ENCODE measurements around the gene CNKSR2. TPM values are rescaled to one million over a fixed set of nuclear protein-coding genes. Genes with fewer than 3 reads are reported as not detected.
"Not testable (repeated sequence)": the region's sequence is repeated elsewhere in the genome, so short reads cannot be mapped to it uniquely, and the experiment has no call there.

Gene CNKSR2
- total and polyA plus RNA-seq, 9 donors = 0.35 to 20.6 (median 2.3) TPM

GRCh38 chrX:21481761-21482160 is 107.5 kb downstream of the CNKSR2 start:
- no peaks in the 10 kb centered on the region for H3K36me3 ChIP-seq
- intact Hi-C loops (cut with DNase I) = no loop called here

GRCh38 chrX:21484051-21484450 is 109.8 kb downstream of the CNKSR2 start:
- H3K27ac ChIP-seq; H3K27me3 ChIP-seq; DNase-seq; H3K9me3 ChIP-seq; intact Hi-C loops (cut with DNase I); H3K36me3 ChIP-seq; H3K4me3 ChIP-seq; H3K4me1 ChIP-seq (ENCODE audit: insufficient read depth): not testable (repeated sequence)
- 73 to 79% (median 74%) methylated on average over 7 of the region's 7 CpGs for WGBS, 3 donors

More at GRCh38 chrX:21481761-21482160, 107.5 kb downstream of the CNKSR2 start:
- Histone ChIP-seq H3K4me1 (ENCODE audit: insufficient read depth) (no peaks in the 10 kb centered on the region), H3K4me3 (no peak overlapping the region), H3K27ac (no peak overlapping the region), H3K9me3 (no peaks in the 10 kb centered on the region), H3K27me3 (no peaks in the 10 kb centered on the region)
- no peak for TF ChIP-seq CTCF (IDR thresholded peaks at IDR 0.05)
- TF ChIP-seq EP300 (IDR thresholded peaks at IDR 0.05) = no peak
- TF ChIP-seq POLR2A (IDR thresholded peaks at IDR 0.05) = no peak
- WGBS, 3 donors = 53 to 68% (median 62%) methylated on average over 2 of the region's 2 CpGs
- no peak for DNase-seq

DNA sequence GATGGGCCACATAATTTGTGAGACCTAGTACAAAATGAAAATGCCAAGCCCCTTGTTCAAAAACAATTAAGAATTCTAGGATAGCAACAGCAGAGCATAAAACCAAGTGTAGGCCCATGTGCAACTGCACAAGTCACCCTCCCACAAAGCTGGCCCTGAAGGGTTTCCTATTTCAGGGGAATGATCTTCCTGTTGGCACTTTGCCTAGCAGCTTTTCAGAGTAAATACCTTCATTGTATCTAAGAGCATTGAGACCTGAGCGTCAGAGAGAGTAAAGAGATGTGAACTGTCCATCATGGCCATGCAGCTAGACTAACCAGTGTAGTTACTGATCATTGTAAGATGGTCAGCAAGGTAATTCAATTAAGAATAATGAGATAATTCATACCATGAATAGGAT is 113.6 kb downstream of the CNKSR2 start:
- H3K9me3 ChIP-seq = no peaks in the 10 kb centered on the region
- H3K36me3 ChIP-seq = no peaks in the 10 kb centered on the region
- no peak overlapping the region for H3K4me3 ChIP-seq
- no peak for DNase-seq
- no peaks in the 10 kb centered on the region for H3K4me1 ChIP-seq (ENCODE audit: insufficient read depth)
- H3K27ac ChIP-seq = no peak overlapping the region
- 52 to 61% (median 61%) methylated on average over 1 of the region's 1 CpG for WGBS, 3 donors
- intact Hi-C loops (cut with DNase I) = no loop called here
- TF ChIP-seq CTCF (IDR thresholded peaks at IDR 0.05) (no peak), POLR2A (IDR thresholded peaks at IDR 0.05) (no peak), EP300 (IDR thresholded peaks at IDR 0.05) (no peak)
- H3K27me3 ChIP-seq = no peaks in the 10 kb centered on the region

- DNase-seq = no peak
- no peak overlapping the region for H3K27ac ChIP-seq
- H3K9me3 ChIP-seq = no peaks in the 10 kb centered on the region
- H3K36me3 ChIP-seq = no peaks in the 10 kb centered on the region
- TF ChIP-seq EP300 (IDR thresholded peaks at IDR 0.05) = no peak
- H3K4me1 ChIP-seq (ENCODE audit: insufficient read depth) = no peaks in the 10 kb centered on the region
- no peak overlapping the region for H3K4me3 ChIP-seq
- H3K27me3 ChIP-seq = no peaks in the 10 kb centered on the region
- intact Hi-C loops (cut with DNase I) = no loop called here
- 35 to 38% (median 36%) methylated on average over 4 of the region's 4 CpGs for WGBS, 3 donors
Observed at GRCh38 chrX:21490341-21490740, 116.1 kb downstream of the CNKSR2 start.

DNA sequence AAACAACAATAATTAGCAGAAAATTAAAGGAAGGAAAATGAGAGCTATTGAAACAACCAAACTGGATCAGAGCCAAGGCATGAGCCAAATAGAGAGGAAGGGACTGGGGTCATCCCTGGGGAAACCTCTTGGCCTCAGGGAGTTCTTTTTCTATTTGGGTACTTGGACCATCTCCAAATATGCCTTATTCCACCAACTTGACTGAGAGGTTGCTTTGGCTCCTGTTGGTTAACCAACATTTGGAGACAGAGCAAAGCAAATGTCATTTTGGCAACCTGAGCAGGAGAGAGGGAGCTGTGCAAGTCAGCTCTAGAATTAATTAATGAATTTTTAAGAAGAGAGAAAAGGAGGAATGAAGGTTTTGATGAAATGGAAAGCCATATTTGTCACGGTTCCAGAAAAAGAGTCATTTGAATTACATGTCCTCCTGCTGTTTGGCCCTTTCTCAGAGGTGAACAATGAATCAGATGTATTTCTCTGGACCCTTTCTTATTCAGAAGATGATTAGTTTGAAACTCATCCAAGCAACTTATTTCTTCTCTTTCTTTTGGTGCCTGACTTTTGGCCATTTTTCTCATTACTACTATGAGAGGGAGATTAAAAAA is 119.1 kb downstream of the CNKSR2 start:
- no peak for DNase-seq
- no peak overlapping the region for H3K4me3 ChIP-seq
- no peaks in the 10 kb centered on the region for H3K4me1 ChIP-seq (ENCODE audit: insufficient read depth)
- H3K27me3 ChIP-seq = no peaks in the 10 kb centered on the region
- TF ChIP-seq POLR2A (IDR thresholded peaks at IDR 0.05) (no peak), EP300 (IDR thresholded peaks at IDR 0.05) (no peak), CTCF (IDR thresholded peaks at IDR 0.05) (no peak)
- no peak overlapping the region for H3K27ac ChIP-seq
- 51 to 64% (median 58%) methylated on average over 1 of the region's 1 CpG for WGBS, 3 donors
- no peaks in the 10 kb centered on the region for H3K9me3 ChIP-seq
- intact Hi-C loops (cut with DNase I) = no loop called here
- H3K36me3 ChIP-seq = no peaks in the 10 kb centered on the region

Data from ovary (tissue), 9 donors.